ENCODE data around the gene CPVL. TPM values are rescaled to one million over a fixed set of nuclear protein-coding genes. Genes with fewer than 3 reads are reported as not detected.

Gene CPVL
- total RNA-seq, 1 experiment from 2014 or later, result 10.3 TPM

DNA sequence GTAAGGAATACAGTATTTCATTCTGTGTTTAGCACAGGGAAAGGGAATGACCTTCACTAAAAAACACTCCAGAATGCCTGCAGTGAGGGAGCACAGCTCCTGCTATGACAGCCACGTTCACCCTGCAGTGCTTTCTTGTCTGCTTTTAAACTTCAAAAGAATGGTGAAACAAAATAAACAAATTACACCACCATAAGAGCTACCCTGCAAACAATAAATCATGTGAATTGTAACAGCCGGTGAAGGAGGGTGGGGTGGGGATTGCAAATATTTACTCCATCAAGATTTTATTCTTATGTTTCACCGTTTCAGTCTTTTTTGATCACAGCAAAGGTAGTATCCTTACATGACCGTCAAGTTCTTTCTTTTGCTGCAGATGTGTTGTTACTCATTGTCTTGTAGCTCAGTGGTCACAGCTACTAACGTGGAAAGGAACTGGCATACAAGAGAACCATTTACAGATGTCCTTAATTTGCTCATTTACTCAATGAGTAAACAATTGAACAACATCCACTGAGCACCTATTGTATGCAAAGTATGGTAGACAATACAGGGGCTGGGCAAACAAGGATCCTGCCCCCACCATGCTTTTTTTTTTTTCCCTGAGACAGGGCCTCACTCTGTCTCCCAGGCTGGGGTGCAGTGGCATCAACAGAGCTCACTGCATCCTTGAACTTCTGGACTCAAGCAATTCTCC lies 44.2 kb upstream of the CPVL start:
- intact Hi-C loops (cut with micrococcal nuclease), result loop anchor here (10.0 kb wide), 1 partner anchor 154 kb away; no protein-coding TSS in a partner anchor

DNA sequence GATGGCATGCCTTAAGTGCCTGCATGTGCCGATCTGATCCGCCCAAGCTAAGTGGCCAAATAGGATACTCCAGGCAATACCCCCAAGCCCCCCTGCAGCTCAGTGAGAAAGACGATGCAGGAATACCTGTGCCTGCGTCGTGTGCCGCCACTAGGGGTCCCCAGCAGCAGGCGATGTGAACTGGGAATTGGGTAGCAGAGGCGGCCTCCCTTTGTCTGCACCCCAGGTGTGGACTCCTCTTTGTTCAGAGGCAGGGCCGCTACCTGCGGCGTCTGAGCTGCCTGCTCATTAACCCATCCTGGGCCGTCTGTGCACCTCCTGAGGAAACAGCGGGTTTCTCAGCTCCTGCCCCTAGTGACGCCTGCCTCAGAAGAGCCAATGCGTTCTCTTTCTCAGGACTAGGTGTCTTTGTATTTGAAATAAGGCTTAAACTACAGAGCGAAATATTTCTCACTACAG lies 43.4 kb upstream of the CPVL start:
- Histone ChIP-seq H2AFZ (ENCODE audit: low read depth, low read length, poor library complexity, severe bottlenecking) (peak overlapping the region; percentile 68), H3K4me3 (replicated peaks in 1 of 2; ENCODE audit: low read depth in 1 of 2, low read length in 2 of 2) (no peak overlapping the region), H3K36me3 (ENCODE audit: control insufficient read depth in 1 of 2, insufficient read depth in 2 of 2, low read length in 2 of 2) (no peaks in the 10 kb centered on the region), H3K27ac (ENCODE audit: low read depth, low read length) (no peak overlapping the region), H3K9me3 (ENCODE audit: control insufficient read depth in 1 of 2, insufficient read depth in 1 of 2, low read depth in 1 of 2, low read length in 2 of 2) (no peaks in the 10 kb centered on the region), H3K9ac (ENCODE audit: low read length) (no peak overlapping the region), H3K27me3 (ENCODE audit: insufficient read depth, low read length) (no peaks in the 10 kb centered on the region), H4K20me1 (ENCODE audit: insufficient read depth) (no peaks in the 10 kb centered on the region), H3K9me2 (ENCODE audit: insufficient read depth) (no peaks in the 10 kb centered on the region), H3K79me2 (ENCODE audit: insufficient read depth, low read length) (no peaks in the 10 kb centered on the region), H3K4me1 (ENCODE audit: control insufficient read depth in 1 of 2, insufficient read depth in 2 of 2, low read length in 2 of 2) (peaks cover 0 to 9% of the 10 kb centered on the region in 2 experiments; a peak in 2 of 4 replicates), H3K4me2 (ENCODE audit: low read length) (peak overlapping the region; percentile 51)
- ATAC-seq (peak; percentile 95), DNase-seq (ENCODE audit: low read depth, low spot score) (peak; percentile 45)
- ChIA-PET RAD21 (ENCODE audit: low non-redundant PET in 1 of 2, low total read pairs in 2 of 2, uncharacterized antibody in 2 of 2, unreplicated experiment in 2 of 2) (interaction anchor here (0.7 to 1.2 kb wide), 4 partner anchors 51 to 219 kb away, joined by 3 to 5 read pairs (median 4); no protein-coding TSS in a partner anchor), CTCF (interaction anchor here (0.5 to 2.5 kb wide), 28 partner anchors 8 to 268 kb away, joined by 3 to 15 read pairs (median 4); no protein-coding TSS in a partner anchor), POLR2A (no interaction called here)
- intact Hi-C loops (cut with micrococcal nuclease), result loop anchor here (1.0 to 10.0 kb wide), 3 partner anchors 155 to 267 kb away; no protein-coding TSS in a partner anchor
- no peak for TF ChIP-seq EZH2 (IDR thresholded peaks at IDR 0.05)
- TF ChIP-seq TCF7L2 (IDR thresholded peaks at IDR 0.05; ENCODE audit: borderline replicate concordance, extremely low read depth, insufficient read depth, insufficient read length), result peak; percentile 77
- no peak for TF ChIP-seq YY1 (IDR thresholded peaks at IDR 0.05; ENCODE audit: extremely low read depth, insufficient replicate concordance, low read depth, low read length)
- TF ChIP-seq EZH2phosphoT487 (IDR thresholded peaks at IDR 0.05; ENCODE audit: borderline replicate concordance), result no peak
- no peak for TF ChIP-seq ZFX (IDR thresholded peaks at IDR 0.05)
- no peak for TF ChIP-seq ELF1 (IDR thresholded peaks at IDR 0.05; ENCODE audit: borderline replicate concordance, low read depth)
- TF ChIP-seq RAD21 (IDR thresholded peaks at IDR 0.05; ENCODE audit: low read depth), result peak; percentile 72
- no peak for TF ChIP-seq JUND (IDR thresholded peaks at IDR 0.05)
- TF ChIP-seq POLR2A (IDR thresholded peaks at IDR 0.05; ENCODE audit: borderline replicate concordance, extremely low read depth, insufficient read depth, insufficient read length), result no peak
- no peak for TF ChIP-seq POLR2AphosphoS5 (IDR thresholded peaks at IDR 0.05; ENCODE audit: low read depth, low read length)
- TF ChIP-seq SRF (IDR thresholded peaks at IDR 0.05; ENCODE audit: low read depth), result no peak
- TF ChIP-seq, protein P1, sequence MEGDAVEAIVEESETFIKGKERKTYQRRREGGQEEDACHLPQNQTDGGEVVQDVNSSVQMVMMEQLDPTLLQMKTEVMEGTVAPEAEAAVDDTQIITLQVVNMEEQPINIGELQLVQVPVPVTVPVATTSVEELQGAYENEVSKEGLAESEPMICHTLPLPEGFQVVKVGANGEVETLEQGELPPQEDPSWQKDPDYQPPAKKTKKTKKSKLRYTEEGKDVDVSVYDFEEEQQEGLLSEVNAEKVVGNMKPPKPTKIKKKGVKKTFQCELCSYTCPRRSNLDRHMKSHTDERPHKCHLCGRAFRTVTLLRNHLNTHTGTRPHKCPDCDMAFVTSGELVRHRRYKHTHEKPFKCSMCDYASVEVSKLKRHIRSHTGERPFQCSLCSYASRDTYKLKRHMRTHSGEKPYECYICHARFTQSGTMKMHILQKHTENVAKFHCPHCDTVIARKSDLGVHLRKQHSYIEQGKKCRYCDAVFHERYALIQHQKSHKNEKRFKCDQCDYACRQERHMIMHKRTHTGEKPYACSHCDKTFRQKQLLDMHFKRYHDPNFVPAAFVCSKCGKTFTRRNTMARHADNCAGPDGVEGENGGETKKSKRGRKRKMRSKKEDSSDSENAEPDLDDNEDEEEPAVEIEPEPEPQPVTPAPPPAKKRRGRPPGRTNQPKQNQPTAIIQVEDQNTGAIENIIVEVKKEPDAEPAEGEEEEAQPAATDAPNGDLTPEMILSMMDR (IDR thresholded peaks at IDR 0.05 in 2 of 3, conservative IDR thresholded peaks at IDR 0.05 in 1 of 3; ENCODE audit: borderline replicate concordance in 1 of 3, insufficient read depth in 1 of 3, low read depth in 2 of 3, low read length in 2 of 3), result peak; percentile 57 to 90 (median 78); a peak in 5 of 6 replicates
- no TSS peak for BruUV-seq (replicated peaks)

More for the DNA sequence above, 44.2 kb upstream of the CPVL start:
- Histone ChIP-seq H3K4me2 (ENCODE audit: low read length) (no peak overlapping the region), H3K9ac (ENCODE audit: low read length) (no peak overlapping the region), H3K4me1 (ENCODE audit: control insufficient read depth in 1 of 2, insufficient read depth in 2 of 2, low read length in 2 of 2) (peaks cover 0 to 15% of the 10 kb centered on the region in 2 experiments; a peak in 2 of 4 replicates), H4K20me1 (ENCODE audit: insufficient read depth) (no peaks in the 10 kb centered on the region), H3K27ac (ENCODE audit: low read depth, low read length) (no peak overlapping the region), H3K9me2 (ENCODE audit: insufficient read depth) (no peaks in the 10 kb centered on the region), H2AFZ (ENCODE audit: low read depth, low read length, poor library complexity, severe bottlenecking) (peak overlapping the region; percentile 68), H3K79me2 (ENCODE audit: insufficient read depth, low read length) (no peaks in the 10 kb centered on the region), H3K9me3 (ENCODE audit: control insufficient read depth in 1 of 2, insufficient read depth in 1 of 2, low read depth in 1 of 2, low read length in 2 of 2) (no peaks in the 10 kb centered on the region), H3K4me3 (replicated peaks in 1 of 2; ENCODE audit: low read depth in 1 of 2, low read length in 2 of 2) (no peak overlapping the region), H3K36me3 (ENCODE audit: control insufficient read depth in 1 of 2, insufficient read depth in 2 of 2, low read length in 2 of 2) (no peaks in the 10 kb centered on the region), H3K27me3 (ENCODE audit: insufficient read depth, low read length) (0 out of 2 replicates have a peak, but pooled peaks cover 4% of the 10 kb centered on the region)
- TF ChIP-seq ZFX (IDR thresholded peaks at IDR 0.05), result no peak
- TF ChIP-seq, protein P2, sequence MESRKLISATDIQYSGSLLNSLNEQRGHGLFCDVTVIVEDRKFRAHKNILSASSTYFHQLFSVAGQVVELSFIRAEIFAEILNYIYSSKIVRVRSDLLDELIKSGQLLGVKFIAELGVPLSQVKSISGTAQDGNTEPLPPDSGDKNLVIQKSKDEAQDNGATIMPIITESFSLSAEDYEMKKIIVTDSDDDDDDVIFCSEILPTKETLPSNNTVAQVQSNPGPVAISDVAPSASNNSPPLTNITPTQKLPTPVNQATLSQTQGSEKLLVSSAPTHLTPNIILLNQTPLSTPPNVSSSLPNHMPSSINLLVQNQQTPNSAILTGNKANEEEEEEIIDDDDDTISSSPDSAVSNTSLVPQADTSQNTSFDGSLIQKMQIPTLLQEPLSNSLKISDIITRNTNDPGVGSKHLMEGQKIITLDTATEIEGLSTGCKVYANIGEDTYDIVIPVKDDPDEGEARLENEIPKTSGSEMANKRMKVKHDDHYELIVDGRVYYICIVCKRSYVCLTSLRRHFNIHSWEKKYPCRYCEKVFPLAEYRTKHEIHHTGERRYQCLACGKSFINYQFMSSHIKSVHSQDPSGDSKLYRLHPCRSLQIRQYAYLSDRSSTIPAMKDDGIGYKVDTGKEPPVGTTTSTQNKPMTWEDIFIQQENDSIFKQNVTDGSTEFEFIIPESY (IDR thresholded peaks at IDR 0.05; ENCODE audit: extremely low read depth, insufficient replicate concordance, low read length), result no peak
- CTCF ChIA-PET, result interaction anchor here (0.8 to 2.5 kb wide), 17 partner anchors 10 to 269 kb away, joined by 3 to 15 read pairs (median 6); no protein-coding TSS in a partner anchor
- ATAC-seq, result no peak
- RAD21 ChIA-PET (ENCODE audit: low non-redundant PET in 1 of 2, low total read pairs in 2 of 2, uncharacterized antibody in 2 of 2, unreplicated experiment in 2 of 2), result interaction anchor here in 1 of 2 experiments (1.2 kb wide), 1 partner anchor 155 kb away, joined by 3 read pairs; no protein-coding TSS in a partner anchor
- no TSS peak for BruUV-seq (replicated peaks)
- POLR2A ChIA-PET, result no interaction called here
- DNase-seq (ENCODE audit: low read depth, low spot score), result no peak
